ENCODE results near the gene TBC1D9.

The TBC1D9 gene

GRCh38 chr4:140684314-140684713 is 71.9 kb downstream of the TBC1D9 start:
- H3K79me2 ChIP-seq (ENCODE audit: insufficient read depth, low read length): no peaks in the 10 kb centered on the region
- no peaks in the 10 kb centered on the region for H3F3A ChIP-seq (ENCODE audit: insufficient read depth, low read length)
- H3K9me2 ChIP-seq (ENCODE audit: low read depth, low read length): no peaks in the 10 kb centered on the region
- no peaks in the 10 kb centered on the region for H3K4me1 ChIP-seq (ENCODE audit: insufficient read depth, low read length, severe bottlenecking)
- H2AFZ ChIP-seq (ENCODE audit: low read length): no peak overlapping the region
- no peaks in the 10 kb centered on the region for H3K9me3 ChIP-seq (ENCODE audit: low read length)
- no peak for TF ChIP-seq EZH2 (IDR thresholded peaks at IDR 0.05; ENCODE audit: borderline replicate concordance, low read length)
- TF ChIP-seq, protein P1, sequence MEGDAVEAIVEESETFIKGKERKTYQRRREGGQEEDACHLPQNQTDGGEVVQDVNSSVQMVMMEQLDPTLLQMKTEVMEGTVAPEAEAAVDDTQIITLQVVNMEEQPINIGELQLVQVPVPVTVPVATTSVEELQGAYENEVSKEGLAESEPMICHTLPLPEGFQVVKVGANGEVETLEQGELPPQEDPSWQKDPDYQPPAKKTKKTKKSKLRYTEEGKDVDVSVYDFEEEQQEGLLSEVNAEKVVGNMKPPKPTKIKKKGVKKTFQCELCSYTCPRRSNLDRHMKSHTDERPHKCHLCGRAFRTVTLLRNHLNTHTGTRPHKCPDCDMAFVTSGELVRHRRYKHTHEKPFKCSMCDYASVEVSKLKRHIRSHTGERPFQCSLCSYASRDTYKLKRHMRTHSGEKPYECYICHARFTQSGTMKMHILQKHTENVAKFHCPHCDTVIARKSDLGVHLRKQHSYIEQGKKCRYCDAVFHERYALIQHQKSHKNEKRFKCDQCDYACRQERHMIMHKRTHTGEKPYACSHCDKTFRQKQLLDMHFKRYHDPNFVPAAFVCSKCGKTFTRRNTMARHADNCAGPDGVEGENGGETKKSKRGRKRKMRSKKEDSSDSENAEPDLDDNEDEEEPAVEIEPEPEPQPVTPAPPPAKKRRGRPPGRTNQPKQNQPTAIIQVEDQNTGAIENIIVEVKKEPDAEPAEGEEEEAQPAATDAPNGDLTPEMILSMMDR (IDR thresholded peaks at IDR 0.05; ENCODE audit: low read length): no peak
- no peaks in the 10 kb centered on the region for H3K27me3 ChIP-seq (ENCODE audit: insufficient read depth, low read length)
- no peak overlapping the region for H3K27ac ChIP-seq (ENCODE audit: low read depth, low read length, poor library complexity, severe bottlenecking)
- no peaks in the 10 kb centered on the region for H3K36me3 ChIP-seq (ENCODE audit: insufficient read depth, low read length)
- H3K4me3 ChIP-seq (ENCODE audit: low read depth, low read length, poor library complexity, severe bottlenecking): no peak overlapping the region
- H4K20me1 ChIP-seq (ENCODE audit: insufficient read depth, low read length): no peaks in the 10 kb centered on the region
- H3K4me2 ChIP-seq (ENCODE audit: low read length): no peak overlapping the region
- no peak overlapping the region for H3K9ac ChIP-seq (ENCODE audit: low read length)

DNA sequence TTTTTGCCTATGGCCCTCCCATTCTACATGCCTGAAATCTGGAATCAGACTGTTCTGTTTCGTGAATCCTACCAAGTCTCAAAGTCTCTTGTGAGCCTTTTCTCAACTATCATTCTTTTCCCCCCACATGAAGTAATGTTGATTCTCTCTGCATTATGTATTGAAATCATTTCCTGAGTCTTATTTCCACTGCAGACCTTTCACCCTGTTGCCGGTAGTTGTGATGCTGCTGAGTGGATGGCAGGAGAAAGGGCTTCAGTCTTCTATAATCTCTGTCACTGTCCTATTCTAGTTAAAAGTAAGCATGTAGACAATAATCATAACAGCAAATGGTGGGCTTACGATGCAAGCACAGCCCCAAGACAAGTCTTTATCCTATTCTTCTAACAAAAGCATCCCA is 75.0 kb downstream of the TBC1D9 start:
- no peak overlapping the region for H3K4me2 ChIP-seq (ENCODE audit: low read length)
- H3K27ac ChIP-seq (ENCODE audit: low read depth, low read length, poor library complexity, severe bottlenecking): no peak overlapping the region
- no peak overlapping the region for H3K4me3 ChIP-seq (ENCODE audit: low read depth, low read length, poor library complexity, severe bottlenecking)
- no peak for TF ChIP-seq EZH2 (IDR thresholded peaks at IDR 0.05; ENCODE audit: borderline replicate concordance, low read length)
- TF ChIP-seq, protein P1 (IDR thresholded peaks at IDR 0.05; ENCODE audit: low read length): no peak
- H2AFZ ChIP-seq (ENCODE audit: low read length): no peak overlapping the region
- H3K36me3 ChIP-seq (ENCODE audit: insufficient read depth, low read length): no peaks in the 10 kb centered on the region
- no peak overlapping the region for H3K9ac ChIP-seq (ENCODE audit: low read length)
- no peaks in the 10 kb centered on the region for H3F3A ChIP-seq (ENCODE audit: insufficient read depth, low read length)
- no peaks in the 10 kb centered on the region for H3K9me2 ChIP-seq (ENCODE audit: low read depth, low read length)
- no peaks in the 10 kb centered on the region for H3K27me3 ChIP-seq (ENCODE audit: insufficient read depth, low read length)
- H3K9me3 ChIP-seq (ENCODE audit: low read length): no peaks in the 10 kb centered on the region
- no peaks in the 10 kb centered on the region for H4K20me1 ChIP-seq (ENCODE audit: insufficient read depth, low read length)
- H3K4me1 ChIP-seq (ENCODE audit: insufficient read depth, low read length, severe bottlenecking): no peaks in the 10 kb centered on the region
- H3K79me2 ChIP-seq (ENCODE audit: insufficient read depth, low read length): no peaks in the 10 kb centered on the region

DNA sequence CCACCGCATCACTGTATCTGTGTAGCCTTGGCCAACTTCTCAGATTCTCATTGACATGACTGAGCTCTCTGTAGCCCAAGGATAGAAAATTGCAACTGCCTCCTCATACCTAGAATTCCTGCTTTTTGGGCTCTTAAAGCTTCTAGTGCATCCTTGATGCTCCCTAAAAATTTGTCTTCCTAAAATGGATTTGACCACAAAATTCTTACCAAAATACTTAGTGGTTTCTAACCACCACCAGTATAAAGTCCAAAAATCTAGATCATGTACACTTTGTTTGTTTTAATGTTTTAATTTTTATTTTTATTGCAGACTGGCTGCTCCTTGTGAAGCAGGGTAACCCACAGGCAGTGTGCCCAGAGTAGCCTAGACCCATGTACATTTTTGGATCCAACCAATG is 75.5 kb downstream of the TBC1D9 start:
- Histone ChIP-seq H3K4me2 (ENCODE audit: low read length) (no peak overlapping the region), H3K27ac (ENCODE audit: low read depth, low read length, poor library complexity, severe bottlenecking) (no peak overlapping the region), H3K4me1 (ENCODE audit: insufficient read depth, low read length, severe bottlenecking) (no peaks in the 10 kb centered on the region), H3K27me3 (ENCODE audit: insufficient read depth, low read length) (no peaks in the 10 kb centered on the region), H3K9ac (ENCODE audit: low read length) (no peak overlapping the region), H3K9me2 (ENCODE audit: low read depth, low read length) (no peaks in the 10 kb centered on the region), H3K36me3 (ENCODE audit: insufficient read depth, low read length) (no peaks in the 10 kb centered on the region), H3F3A (ENCODE audit: insufficient read depth, low read length) (no peaks in the 10 kb centered on the region), H4K20me1 (ENCODE audit: insufficient read depth, low read length) (no peaks in the 10 kb centered on the region), H3K79me2 (ENCODE audit: insufficient read depth, low read length) (no peaks in the 10 kb centered on the region), H3K9me3 (ENCODE audit: low read length) (no peaks in the 10 kb centered on the region), H2AFZ (ENCODE audit: low read length) (no peak overlapping the region), H3K4me3 (ENCODE audit: low read depth, low read length, poor library complexity, severe bottlenecking) (no peak overlapping the region)
- TF ChIP-seq EZH2 (IDR thresholded peaks at IDR 0.05; ENCODE audit: borderline replicate concordance, low read length): no peak

DNA sequence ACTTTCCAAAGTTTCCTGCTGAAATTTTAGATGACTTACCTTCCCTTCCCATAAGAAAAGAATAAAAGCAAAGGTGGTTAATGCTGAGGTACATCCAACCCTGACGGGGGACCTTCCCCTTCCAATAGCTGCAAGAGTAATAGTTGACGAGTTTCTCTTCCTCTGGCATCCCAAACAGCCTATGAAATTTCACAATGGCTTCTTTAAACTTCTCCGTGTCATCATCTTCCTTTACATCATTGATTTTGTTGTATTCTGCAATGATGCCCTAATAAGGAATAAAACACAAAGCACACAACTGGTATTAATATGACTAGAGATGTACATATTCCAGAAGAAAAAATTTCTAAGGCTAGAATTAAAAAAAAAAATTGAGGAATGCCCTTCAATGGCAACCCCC is 76.6 kb downstream of the TBC1D9 start:
- Histone ChIP-seq H3K36me3 (ENCODE audit: insufficient read depth, low read length) (no peaks in the 10 kb centered on the region), H3F3A (ENCODE audit: insufficient read depth, low read length) (no peaks in the 10 kb centered on the region), H3K9ac (ENCODE audit: low read length) (no peak overlapping the region), H3K4me2 (ENCODE audit: low read length) (no peak overlapping the region), H3K27me3 (ENCODE audit: insufficient read depth, low read length) (no peaks in the 10 kb centered on the region), H3K4me1 (ENCODE audit: insufficient read depth, low read length, severe bottlenecking) (no peaks in the 10 kb centered on the region), H3K4me3 (ENCODE audit: low read depth, low read length, poor library complexity, severe bottlenecking) (no peak overlapping the region), H3K79me2 (ENCODE audit: insufficient read depth, low read length) (no peaks in the 10 kb centered on the region), H3K9me2 (ENCODE audit: low read depth, low read length) (no peaks in the 10 kb centered on the region), H4K20me1 (ENCODE audit: insufficient read depth, low read length) (no peaks in the 10 kb centered on the region), H2AFZ (ENCODE audit: low read length) (no peak overlapping the region), H3K9me3 (ENCODE audit: low read length) (no peaks in the 10 kb centered on the region), H3K27ac (ENCODE audit: low read depth, low read length, poor library complexity, severe bottlenecking) (no peak overlapping the region)
- TF ChIP-seq, protein P1 (IDR thresholded peaks at IDR 0.05; ENCODE audit: low read length): no peak
- no peak for TF ChIP-seq EZH2 (IDR thresholded peaks at IDR 0.05; ENCODE audit: borderline replicate concordance, low read length)
